ENCODE measurements around the gene DOCK4.

Gene DOCK4

GRCh38 chr7:111903797-111904196, 302.4 kb downstream of the DOCK4 start:
- Histone ChIP-seq H3K36me3 (ENCODE audit: insufficient read depth) (no peaks in the 10 kb centered on the region), H3K27me3 (ENCODE audit: insufficient read depth, low read depth) (no peaks in the 10 kb centered on the region), H3K4me2 (no peak overlapping the region), H3K4me3 (IDR thresholded peaks at IDR 0.05; ENCODE audit: insufficient read depth, low read depth, low read length) (no peak overlapping the region), H3K79me2 (ENCODE audit: insufficient read depth, low read depth) (no peaks in the 10 kb centered on the region), H3K4me1 (ENCODE audit: low read depth, poor library complexity, severe bottlenecking) (no peaks in the 10 kb centered on the region), H4K20me1 (ENCODE audit: insufficient read depth) (no peaks in the 10 kb centered on the region), H2AFZ (ENCODE audit: low read depth) (no peak overlapping the region), H3K27ac (no peak overlapping the region), H3K9ac (no peak overlapping the region)
- TF ChIP-seq CTCF (conservative IDR thresholded peaks at IDR 0.05; ENCODE audit: low read depth, low read length): no peak

- H3K27me3 ChIP-seq (ENCODE audit: insufficient read depth, low read depth): no peaks in the 10 kb centered on the region
- no peak overlapping the region for H3K27ac ChIP-seq
- H3K36me3 ChIP-seq (ENCODE audit: insufficient read depth): no peaks in the 10 kb centered on the region
- H3K4me1 ChIP-seq (ENCODE audit: low read depth, poor library complexity, severe bottlenecking): no peaks in the 10 kb centered on the region
- no peak for TF ChIP-seq CTCF (conservative IDR thresholded peaks at IDR 0.05; ENCODE audit: low read depth, low read length)
- no peaks in the 10 kb centered on the region for H4K20me1 ChIP-seq (ENCODE audit: insufficient read depth)
- H3K9ac ChIP-seq: no peak overlapping the region
- H2AFZ ChIP-seq (ENCODE audit: low read depth): no peak overlapping the region
- no peak overlapping the region for H3K4me3 ChIP-seq (IDR thresholded peaks at IDR 0.05; ENCODE audit: insufficient read depth, low read depth, low read length)
- H3K79me2 ChIP-seq (ENCODE audit: insufficient read depth, low read depth): no peaks in the 10 kb centered on the region
- no peak overlapping the region for H3K4me2 ChIP-seq
Measured at GRCh38 chr7:111903016-111903415, 303.2 kb downstream of the DOCK4 start.

GRCh38 chr7:111900283-111900682, 305.9 kb downstream of the DOCK4 start:
- H3K4me2 ChIP-seq: no peak overlapping the region
- no peaks in the 10 kb centered on the region for H4K20me1 ChIP-seq (ENCODE audit: insufficient read depth)
- no peak overlapping the region for H3K9ac ChIP-seq
- H3K4me3 ChIP-seq (IDR thresholded peaks at IDR 0.05; ENCODE audit: insufficient read depth, low read depth, low read length): no peak overlapping the region
- no peaks in the 10 kb centered on the region for H3K79me2 ChIP-seq (ENCODE audit: insufficient read depth, low read depth)
- no peaks in the 10 kb centered on the region for H3K27me3 ChIP-seq (ENCODE audit: insufficient read depth, low read depth)
- no peak for TF ChIP-seq CTCF (conservative IDR thresholded peaks at IDR 0.05; ENCODE audit: low read depth, low read length)
- no peaks in the 10 kb centered on the region for H3K36me3 ChIP-seq (ENCODE audit: insufficient read depth)
- H2AFZ ChIP-seq (ENCODE audit: low read depth): no peak overlapping the region
- no peak overlapping the region for H3K27ac ChIP-seq
- no peaks in the 10 kb centered on the region for H3K4me1 ChIP-seq (ENCODE audit: low read depth, poor library complexity, severe bottlenecking)

- H2AFZ ChIP-seq (ENCODE audit: low read depth): no peak overlapping the region
- no peaks in the 10 kb centered on the region for H3K79me2 ChIP-seq (ENCODE audit: insufficient read depth, low read depth)
- H3K27me3 ChIP-seq (ENCODE audit: insufficient read depth, low read depth): no peaks in the 10 kb centered on the region
- H3K4me3 ChIP-seq (IDR thresholded peaks at IDR 0.05; ENCODE audit: insufficient read depth, low read depth, low read length): no peak overlapping the region
- H3K4me1 ChIP-seq (ENCODE audit: low read depth, poor library complexity, severe bottlenecking): no peaks in the 10 kb centered on the region
- H3K9ac ChIP-seq: no peak overlapping the region
- H3K27ac ChIP-seq: no peak overlapping the region
- no peak for TF ChIP-seq CTCF (conservative IDR thresholded peaks at IDR 0.05; ENCODE audit: low read depth, low read length)
- no peak overlapping the region for H3K4me2 ChIP-seq
- H4K20me1 ChIP-seq (ENCODE audit: insufficient read depth): no peaks in the 10 kb centered on the region
- H3K36me3 ChIP-seq (ENCODE audit: insufficient read depth): no peaks in the 10 kb centered on the region
Measured at GRCh38 chr7:111895049-111895448, 311.1 kb downstream of the DOCK4 start.

- no peaks in the 10 kb centered on the region for H3K4me1 ChIP-seq (ENCODE audit: low read depth, poor library complexity, severe bottlenecking)
- no peak for TF ChIP-seq CTCF (conservative IDR thresholded peaks at IDR 0.05; ENCODE audit: low read depth, low read length)
- H3K36me3 ChIP-seq (ENCODE audit: insufficient read depth): no peaks in the 10 kb centered on the region
Measured at GRCh38 chr7:111894518-111894917, 311.7 kb downstream of the DOCK4 start.

More at GRCh38 chr7:111894518-111894917, 311.7 kb downstream of the DOCK4 start:
- H3K27me3 ChIP-seq (ENCODE audit: insufficient read depth, low read depth): no peaks in the 10 kb centered on the region
- H3K79me2 ChIP-seq (ENCODE audit: insufficient read depth, low read depth): no peaks in the 10 kb centered on the region
- no peak overlapping the region for H3K4me2 ChIP-seq
- H2AFZ ChIP-seq (ENCODE audit: low read depth): no peak overlapping the region
- H4K20me1 ChIP-seq (ENCODE audit: insufficient read depth): no peaks in the 10 kb centered on the region
- no peak overlapping the region for H3K9ac ChIP-seq
- H3K27ac ChIP-seq: no peak overlapping the region
- H3K4me3 ChIP-seq (IDR thresholded peaks at IDR 0.05; ENCODE audit: insufficient read depth, low read depth, low read length): no peak overlapping the region

All from KMS-11 (cell line).